Measurements from ENCODE around the gene FAM81A.

FAM81A gene

DNA sequence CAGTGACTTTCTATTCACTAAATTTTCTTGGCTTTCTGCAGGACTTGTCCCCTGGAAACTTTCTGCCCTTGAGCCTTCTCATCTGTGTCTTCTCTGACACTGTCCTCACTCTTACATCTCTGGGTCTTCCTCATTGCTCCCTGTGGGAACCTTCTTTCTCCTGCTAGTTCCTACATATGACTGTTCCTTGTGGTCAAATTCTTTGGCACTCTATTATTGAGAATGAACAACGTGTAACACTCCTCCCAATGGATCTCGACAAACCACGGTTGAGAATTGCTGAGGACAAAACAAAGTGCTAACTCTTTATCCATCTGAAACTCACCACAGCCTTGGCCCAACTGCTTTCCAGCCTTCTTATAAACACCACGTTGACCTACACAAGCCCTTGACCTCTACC, 3.5 kb upstream of the FAM81A start:
- H3K27me3 ChIP-seq (ENCODE audit: control insufficient read depth, insufficient read depth, low read length) = peaks cover 49% of the 10 kb centered on the region
- H3K9me3 ChIP-seq (ENCODE audit: control insufficient read depth, insufficient read depth, low read length) = no peaks in the 10 kb centered on the region
- peaks cover 2% of the 10 kb centered on the region for H3K4me1 ChIP-seq (ENCODE audit: control insufficient read depth, insufficient read depth, low read length)
- H3K36me3 ChIP-seq (ENCODE audit: control insufficient read depth, insufficient read depth, low read length) = no peaks in the 10 kb centered on the region
- no peak overlapping the region for H3K4me3 ChIP-seq (ENCODE audit: low read depth, low read length)
- no peak overlapping the region for H3K9ac ChIP-seq (ENCODE audit: low read depth, low read length)

DNA sequence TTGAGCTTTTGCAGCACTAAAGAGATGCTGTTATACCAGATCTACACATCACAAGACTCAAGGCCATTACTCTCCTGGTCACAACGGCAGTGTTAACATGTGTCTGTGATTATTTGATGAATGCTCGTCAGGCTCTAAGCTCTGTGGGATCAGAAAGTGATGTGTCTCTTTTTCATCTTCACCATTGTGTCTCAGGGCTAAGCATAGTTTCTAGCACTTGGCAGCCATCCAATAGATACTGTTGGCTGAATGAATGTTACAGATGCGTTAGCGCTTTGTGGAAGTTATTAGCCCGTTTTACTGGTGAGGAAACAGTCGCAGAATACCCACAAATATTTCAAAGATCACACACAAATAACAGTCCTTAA, 1.2 kb upstream of the FAM81A start:
- Histone ChIP-seq H3K4me1 (ENCODE audit: control insufficient read depth, insufficient read depth, low read length) (peaks cover 2% of the 10 kb centered on the region), H3K9me3 (ENCODE audit: control insufficient read depth, insufficient read depth, low read length) (no peaks in the 10 kb centered on the region), H3K27me3 (ENCODE audit: control insufficient read depth, insufficient read depth, low read length) (peaks cover 64% of the 10 kb centered on the region), H3K36me3 (ENCODE audit: control insufficient read depth, insufficient read depth, low read length) (no peaks in the 10 kb centered on the region), H3K4me3 (ENCODE audit: low read depth, low read length) (peak overlapping the region; percentile 68), H3K9ac (ENCODE audit: low read depth, low read length) (no peak overlapping the region)

- no peak overlapping the region for H3K9ac ChIP-seq (ENCODE audit: low read depth, low read length)
- peaks cover 2% of the 10 kb centered on the region for H3K4me1 ChIP-seq (ENCODE audit: control insufficient read depth, insufficient read depth, low read length)
- peak overlapping the region; percentile 68 for H3K4me3 ChIP-seq (ENCODE audit: low read depth, low read length)
- peaks cover 64% of the 10 kb centered on the region for H3K27me3 ChIP-seq (ENCODE audit: control insufficient read depth, insufficient read depth, low read length)
- no peaks in the 10 kb centered on the region for H3K36me3 ChIP-seq (ENCODE audit: control insufficient read depth, insufficient read depth, low read length)
- H3K9me3 ChIP-seq (ENCODE audit: control insufficient read depth, insufficient read depth, low read length) = no peaks in the 10 kb centered on the region
These were observed 707 bp upstream of the FAM81A start for GRCh38 chr15:59437142-59437816.

DNA sequence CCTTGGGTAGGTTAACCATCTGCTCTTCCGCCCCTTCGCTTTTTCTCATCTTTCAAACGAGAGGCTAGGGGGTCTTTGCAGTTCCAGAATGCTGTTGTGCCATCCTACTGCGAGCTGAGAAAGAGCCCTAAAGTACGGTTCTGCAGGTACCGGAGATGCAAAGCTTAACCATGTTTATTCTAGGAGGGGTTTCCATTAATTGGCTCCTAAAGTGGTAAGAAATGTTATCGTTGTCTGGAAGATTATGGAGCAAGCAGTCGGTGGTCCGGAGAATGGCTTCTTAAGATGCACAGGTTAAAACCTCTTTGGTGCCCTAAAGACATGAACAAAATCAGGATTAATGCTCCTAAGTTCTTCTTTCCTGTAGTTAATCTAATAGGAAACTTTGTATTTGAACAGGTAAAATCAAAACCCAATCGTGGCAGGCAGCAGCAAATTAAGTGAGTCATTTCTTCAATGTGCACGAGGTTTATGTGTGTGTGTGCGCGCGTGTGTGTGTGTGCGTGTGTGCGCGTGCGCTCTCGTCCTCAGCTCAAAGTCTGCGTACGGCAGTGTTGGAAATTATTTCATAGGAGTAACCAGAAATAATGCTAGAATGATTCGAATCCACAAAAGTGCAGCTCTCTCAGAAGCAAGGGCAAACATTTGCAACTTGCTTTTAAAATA, 772 bp downstream of the FAM81A start:
- H3K4me1 ChIP-seq (ENCODE audit: control insufficient read depth, insufficient read depth, low read length) = peaks cover 2% of the 10 kb centered on the region
- H3K36me3 ChIP-seq (ENCODE audit: control insufficient read depth, insufficient read depth, low read length) = no peaks in the 10 kb centered on the region
- H3K4me3 ChIP-seq (ENCODE audit: low read depth, low read length) = peak overlapping the region; percentile 77
- no peaks in the 10 kb centered on the region for H3K9me3 ChIP-seq (ENCODE audit: control insufficient read depth, insufficient read depth, low read length)
- no peak overlapping the region for H3K9ac ChIP-seq (ENCODE audit: low read depth, low read length)
- peaks cover 64% of the 10 kb centered on the region for H3K27me3 ChIP-seq (ENCODE audit: control insufficient read depth, insufficient read depth, low read length)

DNA sequence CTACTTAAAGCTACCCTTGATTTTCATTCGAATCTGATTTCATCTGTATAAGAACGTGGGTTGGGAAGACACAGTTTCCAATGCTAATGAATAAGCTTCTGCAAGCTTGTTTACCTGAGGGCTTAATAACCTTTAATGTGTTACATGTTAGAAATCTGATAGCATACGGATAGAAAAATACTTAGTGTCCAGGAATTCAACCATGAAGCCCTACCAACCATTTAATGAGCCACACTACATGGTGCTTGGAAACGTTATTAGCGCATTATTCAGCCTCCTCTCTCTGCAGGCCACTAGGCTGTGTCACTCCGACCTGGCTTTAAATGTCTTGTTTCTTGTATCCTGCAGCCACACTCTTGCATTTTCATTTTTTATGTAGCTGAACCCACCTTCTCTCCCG, 1.6 kb downstream of the FAM81A start:
- Histone ChIP-seq H3K36me3 (ENCODE audit: control insufficient read depth, insufficient read depth, low read length) (no peaks in the 10 kb centered on the region), H3K4me3 (ENCODE audit: low read depth, low read length) (no peak overlapping the region), H3K9me3 (ENCODE audit: control insufficient read depth, insufficient read depth, low read length) (no peaks in the 10 kb centered on the region), H3K9ac (ENCODE audit: low read depth, low read length) (no peak overlapping the region), H3K4me1 (ENCODE audit: control insufficient read depth, insufficient read depth, low read length) (peaks cover 2% of the 10 kb centered on the region), H3K27me3 (ENCODE audit: control insufficient read depth, insufficient read depth, low read length) (peaks cover 58% of the 10 kb centered on the region)

DNA sequence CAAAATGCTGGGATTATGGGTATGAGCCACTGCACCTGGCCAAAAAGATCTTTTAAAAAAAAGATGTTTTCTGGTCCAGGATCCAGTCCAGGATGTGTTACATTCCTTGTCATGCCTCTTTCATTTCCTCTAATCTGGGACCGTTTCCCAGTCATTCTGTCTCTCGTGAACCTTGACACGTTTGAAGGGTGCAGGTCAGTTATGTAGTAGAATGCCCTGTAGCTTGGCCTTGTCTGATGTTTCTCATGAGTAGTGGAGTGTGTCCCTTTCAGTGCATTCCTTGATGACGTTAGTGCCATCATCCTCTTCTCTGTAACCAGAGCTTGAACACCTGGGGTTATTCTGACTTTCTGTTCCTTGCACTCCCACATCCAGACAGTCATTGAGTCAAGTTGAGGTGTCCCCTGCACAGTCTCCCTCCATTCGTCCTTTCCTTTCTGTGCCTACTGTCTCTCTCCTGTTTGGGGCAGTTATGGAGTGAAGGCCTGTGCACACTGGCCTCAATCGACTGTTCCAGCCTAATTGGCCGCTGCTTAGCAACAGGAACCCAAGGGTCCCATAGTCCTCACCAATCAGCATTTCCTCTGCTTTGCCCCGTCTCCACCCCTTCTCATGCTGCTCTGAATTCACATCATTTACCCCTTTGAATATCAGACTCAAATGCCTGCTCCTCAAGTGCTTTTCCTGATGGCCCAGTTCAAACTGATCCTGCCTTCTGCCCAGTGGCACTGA, 5.5 kb downstream of the FAM81A start:
- H3K4me3 ChIP-seq (ENCODE audit: low read depth, low read length) = no peak overlapping the region
- H3K27me3 ChIP-seq (ENCODE audit: control insufficient read depth, insufficient read depth, low read length) = peaks cover 25% of the 10 kb centered on the region
- H3K9me3 ChIP-seq (ENCODE audit: control insufficient read depth, insufficient read depth, low read length) = no peaks in the 10 kb centered on the region
- H3K9ac ChIP-seq (ENCODE audit: low read depth, low read length) = no peak overlapping the region
- no peaks in the 10 kb centered on the region for H3K36me3 ChIP-seq (ENCODE audit: control insufficient read depth, insufficient read depth, low read length)
- peaks cover 10% of the 10 kb centered on the region for H3K4me1 ChIP-seq (ENCODE audit: control insufficient read depth, insufficient read depth, low read length)

- Histone ChIP-seq H3K9me3 (ENCODE audit: control insufficient read depth, insufficient read depth, low read length) (no peaks in the 10 kb centered on the region), H3K36me3 (ENCODE audit: control insufficient read depth, insufficient read depth, low read length) (no peaks in the 10 kb centered on the region)
These were observed 6.3 kb downstream of the FAM81A start for GRCh38 chr15:59444081-59444835.

DNA sequence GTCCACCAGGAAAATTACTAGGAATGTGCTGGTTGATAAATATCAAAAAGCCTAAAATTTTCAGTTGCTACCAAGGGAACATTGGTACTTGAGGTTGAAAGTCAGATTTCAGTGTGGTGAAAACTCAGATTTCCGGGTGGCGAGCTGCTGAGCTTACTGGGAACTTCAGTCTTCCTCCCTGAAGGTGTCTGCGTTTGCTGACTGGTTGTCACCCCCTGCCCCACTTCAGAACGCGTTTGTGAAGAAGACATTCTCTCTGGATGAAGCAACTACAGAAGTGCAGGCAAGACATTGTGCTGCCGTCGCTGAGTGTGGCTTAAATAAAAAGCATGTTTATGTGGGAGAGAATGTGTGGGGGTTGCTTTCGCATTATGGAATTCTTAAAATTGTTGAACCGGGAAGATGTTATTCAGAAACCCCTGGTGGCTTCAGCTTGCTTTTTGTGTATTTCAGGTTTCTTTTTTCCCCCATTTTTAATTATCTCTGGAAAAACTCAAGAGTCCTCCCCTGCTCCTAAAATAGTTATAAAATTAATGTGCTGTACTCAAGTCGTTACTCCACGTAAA, 7.1 kb downstream of the FAM81A start:
- Histone ChIP-seq H3K36me3 (ENCODE audit: control insufficient read depth, insufficient read depth, low read length) (no peaks in the 10 kb centered on the region), H3K4me3 (ENCODE audit: low read depth, low read length) (no peak overlapping the region), H3K27me3 (ENCODE audit: control insufficient read depth, insufficient read depth, low read length) (peaks cover 10% of the 10 kb centered on the region), H3K9ac (ENCODE audit: low read depth, low read length) (no peak overlapping the region), H3K9me3 (ENCODE audit: control insufficient read depth, insufficient read depth, low read length) (no peaks in the 10 kb centered on the region), H3K4me1 (ENCODE audit: control insufficient read depth, insufficient read depth, low read length) (peaks cover 10% of the 10 kb centered on the region)

More at GRCh38 chr15:59444081-59444835, 6.3 kb downstream of the FAM81A start:
- peaks cover 10% of the 10 kb centered on the region for H3K4me1 ChIP-seq (ENCODE audit: control insufficient read depth, insufficient read depth, low read length)
- no peak overlapping the region for H3K9ac ChIP-seq (ENCODE audit: low read depth, low read length)
- no peak overlapping the region for H3K4me3 ChIP-seq (ENCODE audit: low read depth, low read length)
- H3K27me3 ChIP-seq (ENCODE audit: control insufficient read depth, insufficient read depth, low read length) = peaks cover 18% of the 10 kb centered on the region

DNA sequence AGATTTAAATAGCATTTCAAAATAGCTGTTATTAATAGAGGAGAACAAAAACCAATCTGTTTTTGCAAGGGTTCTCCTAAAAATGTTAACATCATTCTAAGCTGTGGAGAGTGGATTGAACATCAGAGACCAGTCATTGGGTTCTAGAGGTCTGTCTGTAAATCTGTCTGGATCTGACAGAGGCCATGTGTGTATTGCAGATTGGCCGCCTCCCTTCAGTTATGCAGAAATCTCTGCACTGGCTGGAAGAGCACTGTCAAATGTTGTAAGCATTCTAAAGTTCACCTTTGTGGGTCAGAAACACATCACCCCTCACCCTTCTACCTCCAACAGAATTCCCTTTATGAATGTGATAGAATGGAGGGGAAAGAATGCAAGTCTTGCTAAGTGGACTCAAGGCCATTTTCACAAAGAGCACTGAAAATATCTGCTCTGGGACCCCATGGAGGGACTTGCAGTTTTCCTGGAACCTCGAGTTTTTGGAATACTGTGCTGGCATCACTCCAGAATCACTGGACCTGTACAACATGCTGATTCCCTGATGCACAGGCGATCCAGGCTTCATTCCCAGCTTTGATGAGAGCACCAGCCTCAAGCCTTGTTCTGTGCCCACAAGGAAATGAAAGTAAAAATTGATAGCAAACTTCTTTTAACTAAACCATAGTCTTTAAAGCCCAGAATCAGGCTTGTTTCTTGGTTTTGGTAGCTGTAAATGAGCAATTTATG, 8.4 kb downstream of the FAM81A start:
- Histone ChIP-seq H3K4me1 (ENCODE audit: control insufficient read depth, insufficient read depth, low read length) (peaks cover 10% of the 10 kb centered on the region), H3K36me3 (ENCODE audit: control insufficient read depth, insufficient read depth, low read length) (no peaks in the 10 kb centered on the region), H3K9ac (ENCODE audit: low read depth, low read length) (no peak overlapping the region), H3K9me3 (ENCODE audit: control insufficient read depth, insufficient read depth, low read length) (no peaks in the 10 kb centered on the region), H3K4me3 (ENCODE audit: low read depth, low read length) (no peak overlapping the region), H3K27me3 (ENCODE audit: control insufficient read depth, insufficient read depth, low read length) (no peaks in the 10 kb centered on the region)

- no peak overlapping the region for H3K4me3 ChIP-seq (ENCODE audit: low read depth, low read length)
- peaks cover 10% of the 10 kb centered on the region for H3K4me1 ChIP-seq (ENCODE audit: control insufficient read depth, insufficient read depth, low read length)
These were observed 9.4 kb downstream of the FAM81A start for GRCh38 chr15:59447367-59447766.

GRCh38 chr15:59448871-59449270, 10.9 kb downstream of the FAM81A start:
- Histone ChIP-seq H3K9me3 (ENCODE audit: control insufficient read depth, insufficient read depth, low read length) (no peaks in the 10 kb centered on the region), H3K9ac (ENCODE audit: low read depth, low read length) (no peak overlapping the region), H3K36me3 (ENCODE audit: control insufficient read depth, insufficient read depth, low read length) (no peaks in the 10 kb centered on the region), H3K4me1 (ENCODE audit: control insufficient read depth, insufficient read depth, low read length) (peaks cover 10% of the 10 kb centered on the region), H3K4me3 (ENCODE audit: low read depth, low read length) (no peak overlapping the region), H3K27me3 (ENCODE audit: control insufficient read depth, insufficient read depth, low read length) (no peaks in the 10 kb centered on the region)

More at GRCh38 chr15:59447367-59447766, 9.4 kb downstream of the FAM81A start:
- H3K36me3 ChIP-seq (ENCODE audit: control insufficient read depth, insufficient read depth, low read length) = no peaks in the 10 kb centered on the region
- H3K9me3 ChIP-seq (ENCODE audit: control insufficient read depth, insufficient read depth, low read length) = no peaks in the 10 kb centered on the region
- H3K9ac ChIP-seq (ENCODE audit: low read depth, low read length) = no peak overlapping the region
- no peaks in the 10 kb centered on the region for H3K27me3 ChIP-seq (ENCODE audit: control insufficient read depth, insufficient read depth, low read length)
